ENCODE measurements around the gene LRIG2. TPM values are rescaled to one million over a fixed set of nuclear protein-coding genes. Genes with fewer than 3 reads are reported as not detected.

LRIG2 gene
- total and polyA plus RNA-seq, 7 donors: 1.2 to 24.2 (median 14.1) TPM

DNA sequence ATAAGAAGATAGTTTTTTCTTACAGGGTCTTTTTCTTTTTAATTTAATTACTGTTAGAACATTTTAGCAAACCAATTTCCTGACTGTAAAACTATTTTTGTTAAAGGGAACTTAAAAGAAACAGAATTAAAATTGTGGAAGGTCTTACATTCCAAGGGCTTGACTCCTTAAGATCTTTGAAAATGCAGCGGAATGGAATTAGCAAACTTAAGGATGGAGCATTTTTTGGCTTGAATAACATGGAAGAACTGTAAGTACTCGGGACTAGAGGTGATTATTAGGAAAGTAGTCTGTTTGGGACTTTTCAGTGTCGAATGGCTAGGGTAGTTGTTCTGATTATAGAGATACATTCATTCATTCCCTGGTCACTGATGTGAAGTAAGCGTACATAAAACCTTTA lies 21.5 kb downstream of the LRIG2 start:
- intact Hi-C loops (cut with DNase I): no loop called here
- H3K4me1 ChIP-seq: peaks cover 0 to 3% (median under 1%) of the 10 kb centered on the region in 4 donors
- H3K27me3 ChIP-seq: no peaks in the 10 kb centered on the region
- H3K4me3 ChIP-seq: no peak overlapping the region
- DNase-seq: no peak
- no peak overlapping the region for H3K27ac ChIP-seq
- TF ChIP-seq POLR2AphosphoS5 (IDR thresholded peaks at IDR 0.05): no peak
- TF ChIP-seq, protein P1, sequence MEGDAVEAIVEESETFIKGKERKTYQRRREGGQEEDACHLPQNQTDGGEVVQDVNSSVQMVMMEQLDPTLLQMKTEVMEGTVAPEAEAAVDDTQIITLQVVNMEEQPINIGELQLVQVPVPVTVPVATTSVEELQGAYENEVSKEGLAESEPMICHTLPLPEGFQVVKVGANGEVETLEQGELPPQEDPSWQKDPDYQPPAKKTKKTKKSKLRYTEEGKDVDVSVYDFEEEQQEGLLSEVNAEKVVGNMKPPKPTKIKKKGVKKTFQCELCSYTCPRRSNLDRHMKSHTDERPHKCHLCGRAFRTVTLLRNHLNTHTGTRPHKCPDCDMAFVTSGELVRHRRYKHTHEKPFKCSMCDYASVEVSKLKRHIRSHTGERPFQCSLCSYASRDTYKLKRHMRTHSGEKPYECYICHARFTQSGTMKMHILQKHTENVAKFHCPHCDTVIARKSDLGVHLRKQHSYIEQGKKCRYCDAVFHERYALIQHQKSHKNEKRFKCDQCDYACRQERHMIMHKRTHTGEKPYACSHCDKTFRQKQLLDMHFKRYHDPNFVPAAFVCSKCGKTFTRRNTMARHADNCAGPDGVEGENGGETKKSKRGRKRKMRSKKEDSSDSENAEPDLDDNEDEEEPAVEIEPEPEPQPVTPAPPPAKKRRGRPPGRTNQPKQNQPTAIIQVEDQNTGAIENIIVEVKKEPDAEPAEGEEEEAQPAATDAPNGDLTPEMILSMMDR (IDR thresholded peaks at IDR 0.05): no peak
- TF ChIP-seq POLR2A (IDR thresholded peaks at IDR 0.05): no peak
- no peak for TF ChIP-seq EP300 (IDR thresholded peaks at IDR 0.05)
- peaks cover 17 to 71% (median 34%) of the 10 kb centered on the region in 4 donors for H3K36me3 ChIP-seq
- H3K9me3 ChIP-seq: no peaks in the 10 kb centered on the region
- WGBS, 2 donors: 91 to 96% methylated on average over 4 of the region's 4 CpGs

- 86 to 89% methylated on average over 5 of the region's 5 CpGs for WGBS, 2 donors
Measured at GRCh38 chr1:113095790-113096455, 22.9 kb downstream of the LRIG2 start.

GRCh38 chr1:113096493-113096892 lies 23.5 kb downstream of the LRIG2 start:
- peaks cover 22 to 91% (median 46%) of the 10 kb centered on the region in 4 donors for H3K36me3 ChIP-seq
- H3K9me3 ChIP-seq: no peaks in the 10 kb centered on the region
- intact Hi-C loops (cut with DNase I): no loop called here
- whole genome bisulfite sequencing, 2 donors: 94 to 95% methylated on average over 3 of the region's 3 CpGs
- no peak overlapping the region for H3K27ac ChIP-seq
- no peak overlapping the region for H3K4me3 ChIP-seq
- H3K27me3 ChIP-seq: no peaks in the 10 kb centered on the region
- no peaks in the 10 kb centered on the region for H3K4me1 ChIP-seq
- TF ChIP-seq, protein P1 (IDR thresholded peaks at IDR 0.05): no peak
- no peak for TF ChIP-seq POLR2AphosphoS5 (IDR thresholded peaks at IDR 0.05)
- no peak for TF ChIP-seq EP300 (IDR thresholded peaks at IDR 0.05)
- DNase-seq: no peak

More at GRCh38 chr1:113095790-113096455, 22.9 kb downstream of the LRIG2 start:
- DNase-seq: no peak
- Histone ChIP-seq H3K9me3 (no peaks in the 10 kb centered on the region), H3K4me1 (no peaks in the 10 kb centered on the region), H3K36me3 (peaks cover 22 to 85% (median 41%) of the 10 kb centered on the region in 4 donors), H3K27me3 (no peaks in the 10 kb centered on the region), H3K4me3 (no peak overlapping the region), H3K27ac (no peak overlapping the region)
- intact Hi-C loops (cut with DNase I): no loop called here
- no peak for TF ChIP-seq EP300 (IDR thresholded peaks at IDR 0.05)
- no peak for TF ChIP-seq POLR2A (IDR thresholded peaks at IDR 0.05)
- TF ChIP-seq, protein P1 (IDR thresholded peaks at IDR 0.05): no peak
- TF ChIP-seq POLR2AphosphoS5 (IDR thresholded peaks at IDR 0.05): no peak

GRCh38 chr1:113101588-113101987 lies 28.6 kb downstream of the LRIG2 start:
- no peaks in the 10 kb centered on the region for H3K9me3 ChIP-seq
- H3K27ac ChIP-seq: no peak overlapping the region
- H3K36me3 ChIP-seq: peaks cover 24 to 99% (median 52%) of the 10 kb centered on the region in 4 donors
- H3K4me1 ChIP-seq: no peaks in the 10 kb centered on the region
- H3K4me3 ChIP-seq: no peak overlapping the region
- intact Hi-C loops (cut with DNase I): no loop called here
- no peaks in the 10 kb centered on the region for H3K27me3 ChIP-seq
- TF ChIP-seq, protein P1 (IDR thresholded peaks at IDR 0.05): no peak
- no peak for TF ChIP-seq EP300 (IDR thresholded peaks at IDR 0.05)
- no peak for TF ChIP-seq POLR2A (IDR thresholded peaks at IDR 0.05)
- TF ChIP-seq POLR2AphosphoS5 (IDR thresholded peaks at IDR 0.05): no peak
- DNase-seq: no peak

DNA sequence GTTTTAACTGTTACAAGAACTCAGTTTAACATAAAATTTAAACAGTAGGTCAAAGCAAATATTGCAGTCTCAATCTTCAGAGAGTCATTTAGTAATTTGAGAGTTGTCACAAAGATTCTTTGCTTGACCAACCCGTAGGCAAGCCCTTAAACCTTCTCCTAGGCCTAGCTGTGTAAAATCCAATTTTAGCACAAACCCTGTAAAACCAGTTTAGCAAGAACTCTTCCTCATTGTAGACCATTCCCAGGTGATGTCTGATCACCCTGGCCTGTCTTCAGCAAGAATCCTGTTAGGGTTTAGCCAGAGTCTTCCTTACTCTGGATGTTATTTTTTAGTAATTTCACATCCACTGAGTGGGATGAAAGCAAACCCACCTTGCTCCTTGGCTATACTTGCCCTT lies 30.1 kb downstream of the LRIG2 start:
- WGBS, 2 donors: 21 to 70% methylated on average over 1 of the region's 1 CpG
- DNase-seq: no peak
- TF ChIP-seq POLR2AphosphoS5 (IDR thresholded peaks at IDR 0.05) (no peak), EP300 (IDR thresholded peaks at IDR 0.05) (no peak), POLR2A (IDR thresholded peaks at IDR 0.05) (no peak)
- TF ChIP-seq, protein P1 (IDR thresholded peaks at IDR 0.05): no peak
- intact Hi-C loops (cut with DNase I): no loop called here
- Histone ChIP-seq H3K27me3 (no peaks in the 10 kb centered on the region), H3K4me1 (no peaks in the 10 kb centered on the region), H3K9me3 (no peaks in the 10 kb centered on the region), H3K27ac (no peak overlapping the region), H3K36me3 (peaks cover 22 to 100% (median 47%) of the 10 kb centered on the region in 4 donors), H3K4me3 (no peak overlapping the region)

All from sigmoid colon (tissue), 7 donors.